Endometrial microvascular endothelial cells (primary cell): Measurements from ENCODE around the gene TMEM106C. TPM values are rescaled to one million over a fixed set of nuclear protein-coding genes. Genes with fewer than 3 reads are reported as not detected.

Source experiments
- in situ Hi-C: cut with HindIII; loops from 2 replicates; pipeline ENCODE4 v1.10.0; 2017; ENCODE audit warnings: low sequenced_read_pairs, low pct_unique_long_range_greater_than_20kb; ENCODE audit errors: inconsistent ontology term
- total RNA-seq: library from RNA; depleted of rRNA; stranded (reverse); fragments of >200 nt; gene quantifications from one replicate; pipeline ENCODE4 v1.2.3, GENCODE V29; 2015; ENCODE audit errors: inconsistent ontology term

Gene TMEM106C
- total RNA-seq, 1 donor from 2014 or later: 115 TPM

DNA sequence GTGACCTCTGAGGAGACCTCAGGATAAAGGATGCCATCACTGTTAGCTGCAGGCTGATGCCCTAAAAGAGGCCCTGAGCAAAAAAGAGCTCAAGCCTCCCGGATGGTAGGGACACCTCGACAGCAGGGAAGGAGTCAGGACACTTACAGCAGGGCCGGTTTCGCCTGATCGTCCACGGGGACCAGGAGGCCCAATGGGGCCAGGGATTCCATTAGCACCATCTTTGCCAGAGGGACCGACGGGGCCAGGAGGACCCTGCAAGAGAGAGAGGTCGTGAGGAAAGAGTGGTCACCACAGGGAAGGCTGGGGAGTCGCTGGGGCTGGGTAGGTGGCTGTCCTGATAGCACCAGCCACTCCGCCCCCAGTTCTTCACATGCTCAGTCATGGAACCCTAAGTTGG is 12.4 kb downstream of the TMEM106C start:
- in situ Hi-C loops: no loop called here

DNA sequence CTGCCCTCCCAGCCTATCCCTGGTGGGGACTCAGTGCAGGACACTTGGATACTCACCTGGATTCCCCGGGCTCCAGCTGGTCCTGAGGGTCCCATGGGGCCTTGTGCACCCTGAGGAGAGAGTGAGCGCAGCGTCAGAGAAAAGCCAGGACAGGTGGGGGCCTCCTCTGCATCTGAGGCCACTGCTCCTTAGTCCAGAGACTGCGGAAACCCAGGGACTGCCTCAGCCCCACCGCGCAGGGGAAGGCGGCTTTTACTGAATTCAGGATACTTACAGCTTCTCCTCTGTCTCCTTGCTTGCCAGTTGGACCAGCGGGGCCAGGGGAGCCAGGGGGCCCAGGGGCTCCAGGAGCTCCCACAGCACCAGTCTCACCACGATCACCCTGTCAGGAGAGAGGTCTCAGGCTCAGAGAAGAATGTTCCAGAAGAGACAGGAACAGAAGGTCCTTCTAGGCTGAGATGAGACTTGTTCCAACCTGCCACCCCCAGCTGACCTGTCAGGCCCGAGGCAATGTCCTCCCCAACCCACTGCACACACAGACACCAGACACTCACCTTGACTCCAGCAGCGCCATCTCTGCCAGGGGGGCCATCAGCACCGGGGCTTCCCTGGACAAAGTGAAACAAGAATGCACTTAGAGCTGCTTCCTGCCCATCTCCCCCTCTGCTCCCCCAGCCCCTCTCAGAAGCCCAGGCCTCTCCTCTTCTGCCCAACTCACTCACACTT is 13.8 kb downstream of the TMEM106C start:
- in situ Hi-C loops: no loop called here

DNA sequence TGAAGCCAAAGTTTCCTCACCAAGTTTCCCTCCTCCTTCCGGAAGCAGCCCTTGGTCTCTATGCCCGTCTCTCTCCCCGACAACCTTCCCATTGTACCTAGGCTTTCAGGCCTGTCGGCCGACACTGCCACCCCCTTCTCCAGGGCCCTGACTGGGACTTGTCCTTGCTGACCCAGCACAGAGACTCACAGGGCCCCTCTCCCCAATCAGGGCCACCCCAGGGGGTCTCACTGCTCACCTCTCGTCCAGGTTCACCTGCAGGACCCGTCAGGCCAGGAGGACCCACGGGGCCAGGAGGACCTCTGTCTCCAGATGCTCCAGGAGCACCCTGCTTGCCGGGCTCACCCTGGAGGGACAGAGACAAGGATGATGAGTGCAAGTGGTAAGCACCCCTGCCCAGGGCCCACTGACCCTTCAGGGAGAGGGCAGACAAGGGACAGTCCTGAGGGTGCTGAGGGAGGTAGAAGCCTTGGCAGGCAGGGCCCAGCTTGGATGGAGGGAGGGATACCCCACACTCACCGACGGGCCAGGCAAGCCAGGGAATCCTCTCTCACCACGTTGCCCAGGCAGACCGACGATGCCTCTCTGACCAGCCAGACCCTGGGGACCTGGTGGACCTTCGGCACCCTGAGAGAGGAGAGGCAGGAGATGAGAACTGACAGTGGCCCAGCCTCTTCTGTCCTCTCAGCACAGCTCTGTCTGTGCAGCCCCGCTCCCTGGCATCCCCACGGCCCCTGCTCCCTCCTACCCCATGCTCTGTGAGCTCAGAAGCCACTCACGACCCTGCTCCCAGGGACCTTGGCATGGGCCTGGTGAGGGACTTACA is 14.6 kb downstream of the TMEM106C start:
- in situ Hi-C loops: no loop called here

DNA sequence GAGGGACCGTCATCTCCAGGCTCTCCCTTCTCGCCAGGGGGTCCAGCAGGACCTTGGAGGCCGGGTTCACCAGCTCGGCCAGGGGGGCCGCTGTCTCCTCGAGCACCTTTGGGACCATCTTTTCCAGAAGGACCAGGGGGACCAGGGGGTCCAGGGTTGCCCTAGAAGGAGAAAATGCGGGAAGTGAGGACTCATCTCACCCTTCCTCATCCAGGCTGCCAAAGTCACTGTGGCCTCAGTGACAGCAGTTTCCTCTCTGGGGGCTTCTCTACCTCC is 15.1 kb downstream of the TMEM106C start:
- in situ Hi-C loops: no loop called here

DNA sequence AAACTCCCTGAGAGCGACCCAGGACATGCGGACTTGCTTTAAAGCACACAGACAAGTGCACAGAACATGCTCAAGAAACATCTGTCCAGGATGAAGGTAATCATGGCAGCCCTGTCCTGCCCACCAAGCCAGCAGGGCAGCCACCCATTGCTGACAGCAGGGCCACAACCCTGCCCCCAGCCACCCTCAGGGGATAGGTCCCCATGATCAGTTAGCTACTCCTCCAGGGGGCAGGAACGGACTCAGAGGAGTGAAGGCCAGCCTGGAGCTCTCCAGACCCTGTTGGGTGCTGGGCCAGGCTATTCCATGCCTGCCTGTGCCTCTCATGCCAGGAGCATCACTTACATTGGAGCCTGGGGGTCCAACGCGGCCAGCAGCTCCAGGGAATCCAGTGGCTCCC is 15.8 kb downstream of the TMEM106C start:
- in situ Hi-C loops: no loop called here

DNA sequence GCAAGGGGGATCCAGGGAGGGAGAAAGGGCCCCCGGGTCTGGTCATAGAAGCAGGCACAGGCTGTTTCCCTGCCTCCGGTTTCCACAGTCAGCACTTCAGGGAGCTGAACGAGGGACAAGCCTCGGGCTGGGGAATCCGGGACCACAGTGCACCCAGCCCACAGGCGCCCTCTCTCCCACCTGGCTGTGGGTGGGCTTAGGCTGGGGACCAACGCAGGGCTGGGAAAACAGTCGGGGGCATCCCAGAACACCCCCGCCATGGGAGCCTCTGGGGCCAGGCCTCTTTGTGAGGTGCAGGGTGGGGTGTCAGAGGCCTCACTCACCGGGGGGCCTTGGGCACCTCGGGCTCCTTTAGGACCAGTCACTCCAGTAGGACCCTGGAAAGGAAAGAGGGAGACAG is 16.3 kb downstream of the TMEM106C start:
- in situ Hi-C loops: no loop called here

DNA sequence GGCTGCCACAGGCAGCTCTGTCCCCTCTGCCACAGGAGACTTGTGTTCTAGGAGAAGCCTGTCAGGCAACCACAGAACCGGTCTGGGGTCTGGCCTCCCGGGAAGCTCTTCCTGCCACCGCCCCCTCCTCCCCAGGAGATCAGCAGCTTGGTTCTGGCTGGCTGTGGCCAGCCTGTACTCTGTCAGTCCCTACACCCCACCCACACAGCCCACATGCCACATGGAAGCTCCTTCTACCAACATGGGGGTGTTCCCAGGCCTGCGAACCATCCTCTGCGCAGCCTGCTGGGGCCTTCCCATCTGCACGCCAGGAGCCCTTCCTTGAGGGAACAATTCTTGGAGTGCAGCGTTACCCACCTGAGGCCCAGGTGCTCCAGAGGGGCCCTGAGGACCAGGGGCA is 16.8 kb downstream of the TMEM106C start:
- in situ Hi-C loops: no loop called here

DNA sequence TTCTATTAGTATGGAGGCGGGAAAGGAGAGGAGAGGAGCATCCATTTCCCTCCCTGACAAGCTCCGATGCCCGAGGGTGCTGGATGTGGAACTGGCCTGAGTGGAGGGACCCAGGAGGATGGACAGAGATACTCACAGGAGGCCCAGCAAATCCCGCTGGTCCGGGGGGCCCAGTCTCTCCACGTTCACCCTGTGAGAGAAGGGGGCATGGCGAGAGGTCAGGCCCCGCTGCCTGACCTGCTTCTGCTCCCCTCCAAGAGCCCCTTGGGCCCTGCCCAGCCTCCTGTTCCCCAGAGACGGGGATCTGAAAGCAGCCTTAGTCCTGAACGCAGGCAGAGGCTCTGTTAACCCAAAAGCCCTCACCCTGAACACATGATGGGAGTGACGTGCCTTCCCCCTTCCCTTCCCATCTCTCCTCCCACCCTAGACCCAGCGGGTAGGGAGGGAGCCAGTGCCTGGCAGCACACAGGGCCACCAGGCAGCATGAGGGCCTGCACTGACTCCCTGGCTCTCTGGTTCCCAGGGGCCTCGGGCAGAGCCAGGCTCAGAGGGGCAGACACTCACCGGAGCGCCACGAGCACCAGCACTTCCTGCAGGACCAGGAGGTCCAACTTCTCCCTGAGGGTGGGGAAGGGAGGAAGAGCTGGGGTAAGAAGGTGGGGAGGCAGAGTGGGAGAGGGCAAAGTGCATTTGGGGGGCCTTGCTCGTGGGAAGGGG is 17.5 kb downstream of the TMEM106C start:
- in situ Hi-C loops: no loop called here

DNA sequence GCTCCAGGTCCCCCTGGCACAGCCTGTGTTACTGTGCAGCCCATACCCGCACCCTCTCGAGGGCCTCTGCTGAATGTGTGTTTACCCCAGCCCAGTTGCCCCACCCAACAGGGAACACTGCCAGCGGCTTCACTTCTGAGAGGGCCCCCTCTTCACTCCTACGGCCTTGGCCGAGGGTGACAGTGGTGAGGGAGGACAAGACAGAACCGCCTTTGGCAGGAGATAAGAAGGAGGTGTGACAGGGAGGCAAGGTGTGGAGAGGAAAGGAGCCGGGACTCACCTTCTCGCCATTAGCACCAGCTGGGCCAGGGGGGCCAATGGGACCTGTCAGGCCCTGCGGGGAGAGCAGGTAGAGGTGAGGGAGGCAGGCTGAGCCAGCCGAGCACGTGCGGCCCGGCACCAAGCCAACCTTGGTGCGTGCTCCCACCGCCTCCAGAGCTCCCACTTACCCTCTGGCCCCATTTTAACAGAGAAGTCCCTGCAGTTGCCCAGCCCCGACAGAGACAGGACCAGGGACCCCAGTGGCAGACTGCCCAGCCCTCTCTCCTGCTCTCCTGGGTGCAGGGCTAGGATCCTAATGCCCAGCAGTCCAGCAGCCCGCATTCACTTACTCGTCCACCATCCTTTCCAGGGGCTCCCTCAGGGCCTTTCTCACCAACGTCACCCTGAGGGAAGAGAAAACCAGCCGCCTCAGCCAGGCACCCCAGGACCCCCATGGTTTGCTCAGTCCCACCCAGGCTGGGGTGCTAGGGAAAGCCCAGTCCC is 18.3 kb downstream of the TMEM106C start:
- in situ Hi-C loops: no loop called here

DNA sequence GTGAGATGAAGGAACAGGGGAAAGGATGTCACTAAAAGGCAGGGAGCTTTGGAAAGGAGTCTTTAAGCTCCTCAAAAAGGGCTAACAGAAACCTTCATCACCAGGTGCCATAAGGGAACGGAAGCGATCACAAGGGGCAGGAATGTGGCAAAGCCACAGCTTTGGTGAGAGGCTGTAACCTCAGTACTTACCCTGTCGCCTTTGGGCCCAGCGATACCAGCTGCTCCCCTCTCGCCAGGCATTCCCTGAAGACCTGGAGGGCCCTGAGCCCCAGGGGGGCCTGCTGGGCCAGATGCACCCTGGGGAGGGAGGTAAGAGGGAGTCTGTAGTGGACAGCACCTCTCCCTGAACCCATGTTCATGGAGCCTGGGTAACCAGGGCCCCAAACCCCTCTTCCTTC is 18.9 kb downstream of the TMEM106C start:
- in situ Hi-C loops: no loop called here

DNA sequence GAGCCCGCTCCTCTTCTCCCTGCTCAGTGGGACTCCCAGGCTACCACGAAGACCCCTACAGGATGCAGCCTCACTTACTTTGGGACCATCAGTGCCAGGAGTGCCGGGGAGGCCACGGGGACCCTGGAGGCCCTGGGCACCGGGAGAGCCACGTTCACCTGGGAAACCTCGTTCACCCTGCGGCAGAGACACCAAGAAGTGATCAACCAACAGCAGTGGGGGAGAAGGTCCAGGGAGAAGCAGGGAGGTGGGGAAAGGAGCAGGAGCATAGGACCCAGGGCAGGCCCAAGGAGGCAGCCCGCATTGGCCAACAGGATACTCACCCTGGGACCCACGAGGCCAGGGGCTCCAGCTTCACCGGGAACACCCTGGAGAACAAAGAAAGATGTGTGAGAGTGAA is 19.4 kb downstream of the TMEM106C start:
- in situ Hi-C loops: no loop called here

DNA sequence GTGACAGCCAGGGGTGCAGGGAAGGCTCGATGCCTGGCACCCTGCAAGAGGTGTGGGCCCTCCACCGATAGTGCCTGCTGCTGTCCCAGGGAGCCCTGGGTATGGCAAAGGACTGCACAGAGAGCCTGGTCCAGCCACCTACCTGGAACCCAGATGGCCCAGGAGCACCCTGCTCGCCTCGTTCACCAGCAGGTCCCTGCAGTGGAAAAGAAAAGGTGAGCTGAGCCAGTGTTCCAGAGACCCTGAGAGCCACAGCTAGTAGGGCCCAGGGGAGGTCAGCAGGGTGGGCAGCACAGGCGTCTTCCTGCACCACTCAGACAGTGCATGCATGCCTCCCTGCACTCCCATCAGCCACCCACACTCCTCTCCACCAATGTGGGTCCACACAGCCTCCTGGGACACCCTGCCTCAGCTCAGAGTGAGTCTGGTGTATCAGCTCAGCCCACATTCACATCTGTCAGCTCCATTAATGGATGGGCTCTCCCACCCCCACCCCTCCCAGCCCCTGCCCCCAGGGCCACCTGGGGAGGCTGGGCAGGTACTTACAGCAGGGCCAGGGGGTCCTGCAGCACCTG is 20.2 kb downstream of the TMEM106C start:
- in situ Hi-C loops: no loop called here

DNA sequence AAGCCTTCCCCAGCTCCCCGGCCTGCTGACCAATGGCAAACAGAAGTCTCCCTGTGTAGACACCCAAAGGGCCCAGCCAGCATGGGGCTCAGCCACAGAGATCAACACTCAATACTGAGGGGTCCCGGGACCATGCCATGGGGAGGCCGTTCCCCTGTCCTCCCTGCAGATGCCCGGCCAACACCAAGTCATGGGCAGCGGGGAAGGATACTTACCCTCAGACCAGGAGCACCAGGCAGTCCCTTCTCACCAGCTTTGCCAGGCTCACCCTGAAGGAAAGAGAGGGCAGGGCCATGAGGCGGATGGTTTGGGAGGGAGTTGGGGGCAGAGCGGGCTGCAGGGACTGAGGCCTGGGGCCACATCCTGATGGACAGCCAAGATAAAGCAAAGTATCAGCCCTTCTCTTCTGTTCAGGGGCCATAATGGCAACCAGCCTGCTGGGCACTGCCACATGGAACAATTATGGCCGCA is 21.0 kb downstream of the TMEM106C start:
- in situ Hi-C loops: no loop called here

DNA sequence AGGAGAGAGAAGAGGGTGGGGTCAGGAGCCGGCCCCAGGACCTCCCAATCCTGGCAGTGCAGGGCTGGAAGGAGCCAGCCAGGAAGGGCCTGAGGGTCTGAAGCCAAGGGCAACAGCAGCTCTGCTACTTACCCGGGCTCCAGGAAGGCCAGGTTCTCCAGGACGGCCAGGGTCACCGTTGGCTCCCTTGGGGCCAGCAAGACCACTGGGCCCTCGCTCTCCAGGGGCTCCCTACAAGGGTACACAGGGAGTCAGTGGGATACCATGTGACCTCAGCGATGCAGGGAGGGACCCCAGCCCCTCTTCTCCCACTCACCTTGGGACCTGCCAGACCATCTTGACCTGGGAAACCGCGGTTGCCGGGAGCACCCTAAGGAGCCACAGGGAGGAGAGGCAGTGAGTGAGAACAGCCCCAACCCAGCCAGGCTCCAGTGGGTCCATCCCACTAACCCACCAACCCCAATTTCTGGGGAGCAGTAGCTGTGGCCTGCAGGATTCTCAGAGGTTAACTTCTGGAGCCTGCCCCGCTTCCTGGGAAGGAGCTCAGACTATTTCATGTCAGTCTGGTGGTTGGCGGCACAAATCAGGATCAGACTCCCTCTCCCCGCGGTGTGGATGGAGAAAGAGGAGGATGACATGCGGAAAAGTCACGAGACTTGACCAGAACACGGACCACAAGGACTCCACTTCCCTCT is 22.3 kb downstream of the TMEM106C start:
- in situ Hi-C loops: no loop called here

DNA sequence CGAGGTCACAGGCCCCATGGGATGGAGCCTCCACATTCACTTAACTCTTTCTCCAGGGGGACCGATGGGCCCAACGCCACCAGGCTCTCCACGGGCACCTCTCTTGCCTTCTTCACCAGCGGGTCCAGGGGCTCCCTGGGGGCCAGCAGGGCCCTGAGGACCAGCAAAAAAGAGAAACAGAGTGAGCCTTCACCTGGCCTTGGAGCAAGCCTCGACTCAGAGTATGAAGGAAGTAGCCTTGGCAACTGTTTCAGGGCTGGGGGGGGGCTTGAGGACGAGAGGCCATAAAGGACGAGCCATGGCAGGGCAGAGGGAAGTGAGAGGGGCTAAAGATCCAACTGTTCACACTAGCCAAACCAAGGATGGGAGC is 22.9 kb downstream of the TMEM106C start:
- in situ Hi-C loops: no loop called here

DNA sequence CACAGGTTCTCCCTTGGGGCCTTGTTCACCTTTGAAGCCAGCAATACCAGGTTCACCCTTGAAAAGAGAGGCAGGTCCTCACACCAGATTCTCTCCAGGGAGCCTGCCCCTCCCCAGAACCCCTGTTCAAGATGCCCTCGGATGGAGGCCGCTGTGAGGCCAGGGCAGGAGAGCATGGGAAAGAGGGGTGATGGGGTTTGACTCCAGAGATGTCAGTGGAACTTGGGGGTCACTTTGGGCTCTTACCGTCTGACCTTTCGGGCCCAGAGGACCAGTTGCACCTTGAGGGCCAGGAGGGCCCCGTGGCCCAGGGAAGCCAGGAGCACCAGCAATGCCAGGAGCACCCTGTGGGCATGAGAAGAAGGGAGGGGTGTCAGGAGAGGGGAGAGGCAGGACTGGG is 23.4 kb downstream of the TMEM106C start:
- in situ Hi-C loops: no loop called here

DNA sequence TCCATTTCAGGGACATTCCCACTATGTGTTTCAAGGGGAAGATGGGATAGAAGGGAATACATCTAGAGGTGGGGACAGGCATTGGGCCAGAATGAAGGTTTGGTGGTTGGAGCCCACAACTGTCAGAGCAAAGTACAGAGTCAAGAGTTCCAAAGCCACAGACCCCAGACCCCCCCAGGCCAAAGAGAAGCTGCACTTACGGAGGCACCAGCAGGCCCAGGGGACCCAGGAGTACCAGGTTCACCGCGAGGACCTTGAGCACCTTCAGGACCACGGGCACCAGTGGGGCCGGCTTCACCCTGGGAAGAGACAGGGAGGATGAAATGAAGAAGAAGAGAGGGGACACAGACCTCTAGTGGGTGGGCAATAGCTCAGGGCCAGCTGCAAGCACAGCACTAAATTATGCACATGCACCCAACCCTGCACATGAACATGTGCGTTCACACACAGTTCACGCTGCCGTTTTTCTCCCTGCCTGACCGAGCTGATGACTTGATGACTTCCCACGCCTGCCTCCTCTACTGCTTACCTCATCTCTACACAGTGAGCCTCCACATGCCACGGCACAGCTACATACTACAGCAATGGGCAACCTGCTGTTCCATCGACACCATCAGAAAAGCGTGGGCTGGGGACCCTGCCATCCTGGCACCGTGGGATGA is 24.1 kb downstream of the TMEM106C start:
- in situ Hi-C loops: no loop called here
